NCI-H2107 (cell line): ENCODE data around the gene METTL22.

Experiments used
- DNase-seq: peaks from one replicate; lab custom pipeline; 2025; lab: John Stamatoyannopoulos, UW

METTL22 gene

DNA sequence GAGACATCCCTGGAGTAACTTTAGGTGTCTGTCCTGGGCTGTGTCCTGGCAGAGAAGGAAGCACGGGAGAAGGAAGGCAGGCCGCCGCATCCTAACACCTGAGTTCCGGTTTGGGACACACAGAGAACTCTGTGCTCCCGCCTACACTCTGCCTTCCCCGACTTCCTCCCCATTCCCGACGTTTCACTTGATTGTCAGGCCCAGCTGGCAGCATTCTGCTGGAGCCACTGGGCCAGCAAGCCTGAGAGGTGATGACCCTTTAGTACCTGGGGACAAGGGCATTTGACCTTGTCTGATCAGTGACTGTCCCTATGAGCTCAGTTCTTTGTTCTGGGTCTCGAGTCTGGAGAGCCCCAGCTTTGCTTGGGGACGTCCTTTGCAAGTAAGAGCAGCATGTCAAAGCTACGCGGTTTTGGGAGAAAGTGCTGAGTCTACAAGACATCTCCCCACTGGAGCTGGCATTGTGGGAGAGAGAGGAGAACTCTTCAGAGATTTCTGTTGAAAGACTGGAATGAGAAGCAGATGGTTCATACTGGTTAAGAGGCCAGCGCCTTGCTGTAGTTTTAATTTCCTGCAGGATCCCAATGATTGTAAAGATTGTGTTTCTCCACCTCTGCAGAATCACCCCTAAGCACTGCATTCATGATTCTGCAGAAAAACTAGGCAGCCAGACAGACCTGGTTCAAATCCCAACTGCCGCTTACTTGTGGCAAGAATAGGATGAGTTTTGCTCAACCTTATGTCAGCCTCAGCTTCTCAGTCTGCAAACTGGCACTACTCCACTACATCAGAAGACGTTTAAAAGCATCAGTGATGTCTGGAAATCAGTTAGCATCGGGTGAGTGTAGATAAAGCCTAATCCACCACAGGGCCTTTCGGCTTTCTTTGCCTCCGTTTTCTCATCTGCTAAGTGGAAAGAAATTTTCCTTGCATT is 73.6 kb downstream of the METTL22 start:
- no peak for DNase-seq

DNA sequence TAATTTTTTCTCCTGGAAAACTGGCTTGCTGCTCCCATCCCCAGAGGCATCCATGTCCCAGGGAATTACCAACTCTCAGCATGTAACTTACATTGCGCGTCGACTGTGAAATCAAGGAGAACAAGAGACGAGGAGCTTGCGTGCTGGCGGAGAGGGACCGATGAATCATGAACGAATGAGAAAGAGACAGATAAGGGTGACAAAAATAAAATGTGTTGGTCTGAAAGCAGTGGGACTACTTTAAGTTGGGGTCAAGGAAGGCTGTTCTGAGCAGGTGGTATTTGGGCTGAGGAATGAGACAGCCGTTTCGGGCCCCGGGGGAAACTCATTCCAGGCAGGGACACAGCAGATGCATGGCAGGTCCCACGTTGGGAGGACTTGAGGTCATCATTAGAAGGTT is 75.4 kb downstream of the METTL22 start:
- DNase-seq: no peak

GRCh38 chr16:8697965-8698364 is 76.5 kb downstream of the METTL22 start:
- DNase-seq: no peak
